Naive thymus-derived CD8-positive, alpha-beta T cell (primary cell): ENCODE results near the gene TRPC4AP. TPM values are rescaled to one million over a fixed set of nuclear protein-coding genes. Genes with fewer than 3 reads are reported as not detected.

ENCODE experiments used
- ATAC-seq, 2 donors: fragments of 150-1000 bp; cut with Tn5 transposase in 1 of 2; sonication (Bioruptor Pico), chemical (Tn5 transposase) in 1 of 2; 1 replicate in 1 of 2; 2 replicates in 1 of 2; pipeline ENCODE4 v1.10.0; 2021; ENCODE audit warnings: mild to moderate bottlenecking in 2 of 2, moderate library complexity in 2 of 2
- POLR2A ChIA-PET: fragments of 350-600 bp; sonication (Branson Sonifier 250); formaldehyde crosslinking; loops from one replicate; lab custom pipeline; 2021; ENCODE audit warnings: antibody characterized with exemption; lab: Charles Lee
- DNase-seq, 10 donors: peaks; one replicate each; pipeline versions ENCODE4 v3.0.0 to v3.0.0-alpha.2; 2020 to 2022
- H3K27ac Mint-ChIP-seq, 10 donors: one replicate each; pipeline ENCODE4 v1.8.0; 2020 to 2022; ENCODE audit warnings: mild to moderate bottlenecking in 10 of 10, mixed read lengths in 10 of 10, moderate library complexity in 4 of 10, inconsistent platforms in 1 of 10
- H3K27me3 Mint-ChIP-seq, 5 donors: one replicate each; pipeline ENCODE4 v1.8.0; 2021 to 2022; ENCODE audit warnings: mixed read lengths in 5 of 5
- H3K36me3 Mint-ChIP-seq, 3 donors: one replicate each; pipeline ENCODE4 v1.8.0; 2020 to 2022; ENCODE audit warnings: mixed read lengths in 3 of 3, mild to moderate bottlenecking in 2 of 3, inconsistent platforms in 1 of 3
- H3K4me1 Mint-ChIP-seq, 4 donors: one replicate each; pipeline ENCODE4 v1.8.0; 2021 to 2022; ENCODE audit warnings: mixed read lengths in 4 of 4
- H3K4me3 Mint-ChIP-seq, 10 donors: one replicate each; pipeline ENCODE4 v1.8.0; 2020 to 2022; ENCODE audit warnings: mild to moderate bottlenecking in 10 of 10, mixed read lengths in 10 of 10, moderate library complexity in 6 of 10, inconsistent platforms in 1 of 10
- H3K9me3 Mint-ChIP-seq, 9 donors: one replicate each; pipeline ENCODE4 v1.8.0; 2020 to 2022; ENCODE audit warnings: mixed read lengths in 9 of 9, mild to moderate bottlenecking in 3 of 9, inconsistent platforms in 1 of 9, moderate library complexity in 1 of 9
- polyA plus RNA-seq, 3 donors: library from polyadenylated mRNA; unstranded; fragments of 300-500 nt; fragmentation: Illumina TruSeq; gene quantifications; one replicate each; pipeline ENCODE4 v1.2.3, GENCODE V29; 2021
- total RNA-seq, 8 experiments: library from RNA in 2 of 8; stranded (reverse) in 2 of 8; gene quantifications; one replicate each; pipeline ENCODE4 v1.2.3 and lab custom pipeline; 2021 to 2026

Gene TRPC4AP
- total and polyA plus RNA-seq, 5 experiments from 2014 or later: 54.7 to 77.6 (median 57.8) TPM

- peaks cover 0 to 70% (median 4%) of the 10 kb centered on the region in 3 donors for H3K36me3 Mint-ChIP-seq
- ATAC-seq (no peak), DNase-seq (no peak)
- no peaks in the 10 kb centered on the region for H3K27me3 Mint-ChIP-seq
- no peaks in the 10 kb centered on the region for H3K9me3 Mint-ChIP-seq
- peaks cover 0 to 3% (median 1%) of the 10 kb centered on the region in 4 donors for H3K4me1 Mint-ChIP-seq
- H3K4me3 Mint-ChIP-seq: no peak overlapping the region
- POLR2A ChIA-PET: no interaction called here
- H3K27ac Mint-ChIP-seq: peak overlapping the region in 3 of 10 donors; percentile 21 to 61 (median 40)
These were observed 52.6 kb downstream of the TRPC4AP start for GRCh38 chr20:35039846-35040489.

- ATAC-seq (no peak), DNase-seq (no peak)
- Mint-ChIP-seq H3K9me3 (no peaks in the 10 kb centered on the region), H3K36me3 (peaks cover 0 to 70% (median 8%) of the 10 kb centered on the region in 3 donors), H3K27me3 (no peaks in the 10 kb centered on the region), H3K4me1 (peaks cover 0 to 3% (median 1%) of the 10 kb centered on the region in 4 donors), H3K27ac (peak overlapping the region in 7 of 10 donors; percentile 1 to 61 (median 37)), H3K4me3 (no peak overlapping the region)
- POLR2A ChIA-PET: no interaction called here
These were observed 53.5 kb downstream of the TRPC4AP start for GRCh38 chr20:35039146-35039545.

- H3K27me3 Mint-ChIP-seq: no peaks in the 10 kb centered on the region
- no peak for DNase-seq
- H3K36me3 Mint-ChIP-seq: peaks cover 5 to 74% (median 21%) of the 10 kb centered on the region in 3 donors
- POLR2A ChIA-PET: no interaction called here
- H3K9me3 Mint-ChIP-seq: no peaks in the 10 kb centered on the region
- no peak overlapping the region for H3K4me3 Mint-ChIP-seq
- H3K4me1 Mint-ChIP-seq: no peaks in the 10 kb centered on the region
- peak overlapping the region in 2 of 10 donors; percentile 15 to 67 for H3K27ac Mint-ChIP-seq
- ATAC-seq: no peak
These were observed 58.5 kb downstream of the TRPC4AP start for GRCh38 chr20:35034145-35034544.

- peaks cover 0 to 1% (median 0%) of the 10 kb centered on the region in 4 donors for H3K4me1 Mint-ChIP-seq
- no peak for ATAC-seq
- H3K27me3 Mint-ChIP-seq: no peaks in the 10 kb centered on the region
- no peak for DNase-seq
- POLR2A ChIA-PET: no interaction called here
- H3K4me3 Mint-ChIP-seq: no peak overlapping the region
- peaks cover 5 to 83% (median 23%) of the 10 kb centered on the region in 3 donors for H3K36me3 Mint-ChIP-seq
- H3K9me3 Mint-ChIP-seq: no peaks in the 10 kb centered on the region
- H3K27ac Mint-ChIP-seq: peak overlapping the region in 1 of 10 donors; percentile 48
These were observed 62.5 kb downstream of the TRPC4AP start for GRCh38 chr20:35030136-35030535.

- H3K27me3 Mint-ChIP-seq: no peaks in the 10 kb centered on the region
- H3K4me3 Mint-ChIP-seq: no peak overlapping the region
- H3K36me3 Mint-ChIP-seq: peaks cover 5 to 75% (median 12%) of the 10 kb centered on the region in 3 donors
- ATAC-seq (no peak), DNase-seq (no peak)
- peaks cover 0 to 1% (median 0%) of the 10 kb centered on the region in 4 donors for H3K4me1 Mint-ChIP-seq
- POLR2A ChIA-PET: no interaction called here
- H3K9me3 Mint-ChIP-seq: no peaks in the 10 kb centered on the region
- H3K27ac Mint-ChIP-seq: peak overlapping the region in 6 of 10 donors; percentile 16 to 61 (median 30)
These were observed 65.3 kb downstream of the TRPC4AP start for GRCh38 chr20:35027301-35027700.

GRCh38 chr20:35025116-35025515 is 67.5 kb downstream of the TRPC4AP start:
- Mint-ChIP-seq H3K27me3 (no peaks in the 10 kb centered on the region), H3K4me3 (no peak overlapping the region), H3K4me1 (peaks cover 0 to 3% (median 0%) of the 10 kb centered on the region in 4 donors), H3K36me3 (peaks cover 0 to 75% (median 2%) of the 10 kb centered on the region in 3 donors), H3K27ac (peak overlapping the region in 1 of 10 donors; percentile 82), H3K9me3 (no peaks in the 10 kb centered on the region)
- ATAC-seq (no peak), DNase-seq (no peak)
- POLR2A ChIA-PET: no interaction called here

GRCh38 chr20:35023624-35024023 is 69.0 kb downstream of the TRPC4AP start:
- H3K36me3 Mint-ChIP-seq: peaks cover 0 to 77% (median 2%) of the 10 kb centered on the region in 3 donors
- H3K9me3 Mint-ChIP-seq: no peaks in the 10 kb centered on the region
- no peak overlapping the region for H3K4me3 Mint-ChIP-seq
- H3K27me3 Mint-ChIP-seq: no peaks in the 10 kb centered on the region
- POLR2A ChIA-PET: no interaction called here
- no peak for ATAC-seq
- H3K27ac Mint-ChIP-seq: peak overlapping the region in 1 of 10 donors; percentile 65
- peaks cover 0 to 5% (median 0%) of the 10 kb centered on the region in 4 donors for H3K4me1 Mint-ChIP-seq
- DNase-seq: no peak

GRCh38 chr20:35021831-35022230 is 70.8 kb downstream of the TRPC4AP start:
- peaks cover 0 to 74% (median 0%) of the 10 kb centered on the region in 3 donors for H3K36me3 Mint-ChIP-seq
- POLR2A ChIA-PET: no interaction called here
- DNase-seq: no peak
- no peaks in the 10 kb centered on the region for H3K9me3 Mint-ChIP-seq
- peak overlapping the region in 1 of 10 donors; percentile 10 for H3K27ac Mint-ChIP-seq
- no peaks in the 10 kb centered on the region for H3K27me3 Mint-ChIP-seq
- peaks cover 0 to 6% (median 0%) of the 10 kb centered on the region in 4 donors for H3K4me1 Mint-ChIP-seq
- no peak for ATAC-seq
- H3K4me3 Mint-ChIP-seq: no peak overlapping the region

GRCh38 chr20:35021063-35021462 is 71.5 kb downstream of the TRPC4AP start:
- Mint-ChIP-seq H3K4me1 (peaks cover 0 to 6% (median 0%) of the 10 kb centered on the region in 4 donors), H3K36me3 (peaks cover 0 to 76% (median 0%) of the 10 kb centered on the region in 3 donors), H3K9me3 (no peaks in the 10 kb centered on the region), H3K27ac (peak overlapping the region in 4 of 10 donors; percentile 13 to 72 (median 40)), H3K4me3 (no peak overlapping the region), H3K27me3 (no peaks in the 10 kb centered on the region)
- POLR2A ChIA-PET: no interaction called here
- ATAC-seq: no peak
- DNase-seq: no peak

- Mint-ChIP-seq H3K27ac (peak overlapping the region in 5 of 10 donors; percentile 16 to 83 (median 25)), H3K9me3 (no peaks in the 10 kb centered on the region), H3K36me3 (peaks cover 0 to 77% (median 4%) of the 10 kb centered on the region in 3 donors), H3K27me3 (no peaks in the 10 kb centered on the region), H3K4me1 (peaks cover 0 to 6% (median 0%) of the 10 kb centered on the region in 4 donors), H3K4me3 (no peak overlapping the region)
- no peak for ATAC-seq
- POLR2A ChIA-PET: no interaction called here
- no peak for DNase-seq
These were observed 72.3 kb downstream of the TRPC4AP start for GRCh38 chr20:35020108-35020928.

GRCh38 chr20:35018590-35019371 is 73.8 kb downstream of the TRPC4AP start:
- no peaks in the 10 kb centered on the region for H3K9me3 Mint-ChIP-seq
- no peak overlapping the region for H3K4me3 Mint-ChIP-seq
- DNase-seq (no peak), ATAC-seq (no peak)
- POLR2A ChIA-PET: no interaction called here
- H3K36me3 Mint-ChIP-seq: peaks cover 0 to 83% (median 4%) of the 10 kb centered on the region in 3 donors
- H3K27ac Mint-ChIP-seq: peak overlapping the region in 3 of 10 donors; percentile 29 to 68 (median 34)
- no peaks in the 10 kb centered on the region for H3K27me3 Mint-ChIP-seq
- peaks cover 0 to 6% (median 0%) of the 10 kb centered on the region in 4 donors for H3K4me1 Mint-ChIP-seq
